ENCODE results near the gene NTMT2. TPM values are rescaled to one million over a fixed set of nuclear protein-coding genes. Genes with fewer than 3 reads are reported as not detected.

Gene NTMT2
- total and polyA plus RNA-seq, 9 of the 15 experiments (the other 6 are each of a cell fraction or from before 2014, with no cell fraction given): not detected

- intact Hi-C loops (cut with micrococcal nuclease) (no loop called here), in situ Hi-C loops (cut with MboI) (no loop called here)
- Histone ChIP-seq H3K4me3 (no peak overlapping the region), H3K4me1 (replicated peaks in 1 of 2; ENCODE audit: control insufficient read depth in 2 of 2, insufficient read depth in 2 of 2, low read length in 2 of 2) (no peaks in the 10 kb centered on the region), H3K9ac (ENCODE audit: insufficient read depth in 1 of 2, low read depth in 2 of 2, low read length in 2 of 2) (no peak overlapping the region), H2AFZ (ENCODE audit: low read depth, low read length) (no peak overlapping the region), H3K9me1 (ENCODE audit: control insufficient read depth, insufficient read depth, low read length) (no peaks in the 10 kb centered on the region), H3K79me2 (ENCODE audit: control insufficient read depth, insufficient read depth, low read length) (no peaks in the 10 kb centered on the region), H3K9me3 (replicated peaks; ENCODE audit: control insufficient read depth, insufficient read depth, low read depth, low read length) (no peaks in the 10 kb centered on the region), H4K20me1 (replicated peaks; ENCODE audit: control insufficient read depth, insufficient read depth, low read length) (no peaks in the 10 kb centered on the region), H3K27me3 (ENCODE audit: control insufficient read depth in 2 of 2, insufficient read depth in 2 of 2, low read length in 2 of 2) (no peaks in the 10 kb centered on the region), H3K4me2 (ENCODE audit: insufficient read depth, low read length) (no peak overlapping the region), H3K27ac (ENCODE audit: extremely low read depth, low read depth, low read length) (no peak overlapping the region), H3K36me3 (ENCODE audit: control insufficient read depth, insufficient read depth, low read length) (no peaks in the 10 kb centered on the region)
- DNase-seq (ENCODE audit: extremely low read depth in 1 of 4, low spot score in 3 of 4) (no peak), FAIRE-seq (no peak), ATAC-seq (no peak)
- TF ChIP-seq ZBTB11 (CRISPR knock-in tag; IDR thresholded peaks at IDR 0.05) (0 out of 6 replicates have a peak, but pooled peaks of 1 of the 3 experiments have one; percentile 17), ERF (CRISPR knock-in tag; IDR thresholded peaks at IDR 0.05) (no peak), ATF6 (CRISPR knock-in tag; IDR thresholded peaks at IDR 0.05) (no peak), HMBOX1 (IDR thresholded peaks at IDR 0.05) (peak; percentile 90), CEBPG (CRISPR knock-in tag; IDR thresholded peaks at IDR 0.05) (no peak), CEBPG (tag; conservative IDR thresholded peaks at IDR 0.05 in 1 of 2, IDR thresholded peaks at IDR 0.05 in 1 of 2) (peak in 1 of 2 experiments; percentile 47; a peak in 1 of 4 replicates), BCLAF1 (IDR thresholded peaks at IDR 0.05; ENCODE audit: borderline replicate concordance in 1 of 2, control insufficient read depth in 1 of 2, low read depth in 2 of 2, low read length in 1 of 2) (no peak), CREM (IDR thresholded peaks at IDR 0.05; ENCODE audit: low read depth) (0 out of 2 replicates have a peak, but pooled peaks have one; percentile 32)
- WGBS (ENCODE audit: insufficient coverage, low coverage, missing lambda C conversion rate): 4% methylated on average over 5 of the region's 5 CpGs
- ChIA-PET POLR2A (interaction anchor here (0.7 kb wide), 1 partner anchor 126 kb away, joined by 5 read pairs; no protein-coding TSS in a partner anchor), CTCF (ENCODE audit: low intra/inter-chr PET ratio) (no interaction called here)
- no TSS peak for BruUV-seq (replicated peaks)
These were observed 29.3 kb downstream of the NTMT2 start for GRCh38 chr1:170175041-170175440.
